ENCODE measurements around the gene PRDM16. TPM values are rescaled to one million over a fixed set of nuclear protein-coding genes. Genes with fewer than 3 reads are reported as not detected.

PRDM16 gene
- total and polyA plus RNA-seq, 2 donors (not counting 1 experiment from before 2014, with no cell fraction given) = 0.03 to 0.12 TPM

- no peaks in the 10 kb centered on the region for H3K4me1 Mint-ChIP-seq
- Histone ChIP-seq H2AFZ (ENCODE audit: insufficient read depth, low read depth, low read length, poor library complexity, severe bottlenecking) (no peak overlapping the region), H3K79me2 (ENCODE audit: control insufficient read depth, insufficient read depth, low read length) (no peaks in the 10 kb centered on the region), H3K27me3 (replicated peaks in 1 of 4; ENCODE audit: control extremely low read depth in 1 of 4, control insufficient read depth in 3 of 4, insufficient read depth in 4 of 4, low read length in 3 of 4) (peaks cover 0 to 5% (median 0%) of the 10 kb centered on the region in 4 experiments), H3K36me3 (replicated peaks in 1 of 2; ENCODE audit: control extremely low read depth in 1 of 2, control insufficient read depth in 1 of 2, extremely low read depth in 1 of 2, insufficient read depth in 2 of 2, low read length in 1 of 2) (no peaks in the 10 kb centered on the region), H3K4me2 (replicated peaks; ENCODE audit: low read depth, low read length, poor library complexity, severe bottlenecking) (no peak overlapping the region), H3K9me3 (ENCODE audit: control extremely low read depth in 1 of 3, control insufficient read depth in 2 of 3, insufficient read depth in 1 of 3, low read length in 2 of 3) (peaks cover 0 to 13% (median 0%) of the 10 kb centered on the region in 3 donors), H3K27ac (ENCODE audit: low read length in 2 of 2) (no peak overlapping the region), H3K9ac (ENCODE audit: low read length) (no peak overlapping the region), H4K20me1 (ENCODE audit: control insufficient read depth, insufficient read depth, low read length, poor library complexity, severe bottlenecking) (no peaks in the 10 kb centered on the region), H3K4me1 (ENCODE audit: control insufficient read depth in 2 of 2, insufficient read depth in 2 of 2, low read length in 2 of 2) (no peaks in the 10 kb centered on the region), H3K4me3 (ENCODE audit: control extremely low read depth in 1 of 5, extremely low read depth in 1 of 5, insufficient read depth in 1 of 5, low read depth in 2 of 5, low read length in 4 of 5) (no peak overlapping the region)
- H3K27ac Mint-ChIP-seq = no peak overlapping the region
- WGBS (ENCODE audit: insufficient coverage) = 90% methylated on average over 22 of the region's 22 CpGs
- DNase-seq = no peak
- intact Hi-C loops (cut with micrococcal nuclease) = no loop called here
- ChIA-PET POLR2A (no interaction called here), CTCF (interaction anchor here (0.7 kb wide), 1 partner anchor 399 kb away, joined by 4 read pairs; no protein-coding TSS in a partner anchor)
- no peak overlapping the region for H3K4me3 Mint-ChIP-seq
- no peak for ATAC-seq (ENCODE audit: low read depth)
- no peaks in the 10 kb centered on the region for H3K27me3 Mint-ChIP-seq
- H3K9me3 Mint-ChIP-seq (ENCODE audit: insufficient read depth) = no peaks in the 10 kb centered on the region
- TF ChIP-seq, protein P1, sequence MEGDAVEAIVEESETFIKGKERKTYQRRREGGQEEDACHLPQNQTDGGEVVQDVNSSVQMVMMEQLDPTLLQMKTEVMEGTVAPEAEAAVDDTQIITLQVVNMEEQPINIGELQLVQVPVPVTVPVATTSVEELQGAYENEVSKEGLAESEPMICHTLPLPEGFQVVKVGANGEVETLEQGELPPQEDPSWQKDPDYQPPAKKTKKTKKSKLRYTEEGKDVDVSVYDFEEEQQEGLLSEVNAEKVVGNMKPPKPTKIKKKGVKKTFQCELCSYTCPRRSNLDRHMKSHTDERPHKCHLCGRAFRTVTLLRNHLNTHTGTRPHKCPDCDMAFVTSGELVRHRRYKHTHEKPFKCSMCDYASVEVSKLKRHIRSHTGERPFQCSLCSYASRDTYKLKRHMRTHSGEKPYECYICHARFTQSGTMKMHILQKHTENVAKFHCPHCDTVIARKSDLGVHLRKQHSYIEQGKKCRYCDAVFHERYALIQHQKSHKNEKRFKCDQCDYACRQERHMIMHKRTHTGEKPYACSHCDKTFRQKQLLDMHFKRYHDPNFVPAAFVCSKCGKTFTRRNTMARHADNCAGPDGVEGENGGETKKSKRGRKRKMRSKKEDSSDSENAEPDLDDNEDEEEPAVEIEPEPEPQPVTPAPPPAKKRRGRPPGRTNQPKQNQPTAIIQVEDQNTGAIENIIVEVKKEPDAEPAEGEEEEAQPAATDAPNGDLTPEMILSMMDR (IDR thresholded peaks at IDR 0.05) = no peak
- TF ChIP-seq EZH2 (IDR thresholded peaks at IDR 0.05; ENCODE audit: borderline replicate concordance, insufficient read depth, low read depth, low read length, poor library complexity, severe bottlenecking) = no peak
These were observed 255.9 kb downstream of the PRDM16 start for GRCh38 chr1:3324704-3325535.
